MM.1S (cell line): ENCODE data around the gene TAAR2.

ENCODE experiments used
- DNase-seq: peaks from one replicate; pipeline ENCODE4 v3.0.0-alpha.2; 2015
- H2AFZ ChIP-seq: fragments of 300-600 bp; sonication (generic); 2 replicates; pipeline ENCODE4 v1.6.0; 2016; ENCODE audit warnings: antibody characterized with exemption, low read length
- H3F3A ChIP-seq: fragments of 300-600 bp; sonication (generic); 2 replicates; pipeline ENCODE4 v1.6.1; 2016; ENCODE audit warnings: mild to moderate bottlenecking, antibody characterized with exemption, low read length, moderate library complexity, mixed read lengths; ENCODE audit not compliant: insufficient read depth
- H3K27ac ChIP-seq: fragments of 300-600 bp; sonication (generic); 2 replicates; pipeline ENCODE4 v1.5.1; 2016; ENCODE audit warnings: mild to moderate bottlenecking, low read length
- H3K27me3 ChIP-seq: fragments of 300-600 bp; sonication (generic); replicated peaks from 2 replicates; pipeline ENCODE4 v1.6.0; 2016; ENCODE audit warnings: low read length; ENCODE audit not compliant: insufficient read depth
- H3K36me3 ChIP-seq: fragments of 300-600 bp; sonication (generic); replicated peaks from 2 replicates; pipeline ENCODE4 v1.6.1; 2016; ENCODE audit warnings: mild to moderate bottlenecking, low read length, mixed read lengths; ENCODE audit not compliant: insufficient read depth
- H3K4me1 ChIP-seq: fragments of 300-600 bp; sonication (generic); 2 replicates; pipeline ENCODE4 v1.6.1; 2016; ENCODE audit warnings: low read length, mixed read lengths
- H3K4me2 ChIP-seq: fragments of 300-600 bp; sonication (generic); 2 replicates; pipeline ENCODE4 v1.6.0; 2016; ENCODE audit warnings: low read depth, low read length
- H3K4me3 ChIP-seq: fragments of 300-600 bp; sonication (generic); 2 replicates; pipeline ENCODE4 v1.5.1; 2016; ENCODE audit warnings: low read length, mixed read lengths
- H3K79me2 ChIP-seq: fragments of 300-600 bp; sonication (generic); 2 replicates; pipeline ENCODE4 v1.6.1; 2016; ENCODE audit warnings: mixed run types, low read length, mixed read lengths
- H3K9ac ChIP-seq: fragments of 300-600 bp; sonication (generic); 2 replicates; pipeline ENCODE4 v1.6.1; 2016; ENCODE audit warnings: low read length, mixed read lengths
- H3K9me2 ChIP-seq: fragments of 300-600 bp; sonication (generic); replicated peaks from 2 replicates; pipeline ENCODE4 v1.6.1; 2016; ENCODE audit warnings: mild to moderate bottlenecking, low read length, mixed read lengths; ENCODE audit not compliant: insufficient read depth
- H3K9me3 ChIP-seq: fragments of 300-600 bp; sonication (generic); replicated peaks from 2 replicates; pipeline ENCODE4 v1.6.1; 2016; ENCODE audit warnings: mild to moderate bottlenecking, low read length, mixed read lengths; ENCODE audit not compliant: insufficient read depth
- H4K20me1 ChIP-seq: fragments of 300-600 bp; sonication (generic); 2 replicates; pipeline ENCODE4 v1.6.1; 2016; ENCODE audit warnings: mild to moderate bottlenecking, low read length, moderate library complexity, mixed read lengths; ENCODE audit not compliant: insufficient read depth
- CTCF ChIP-seq: fragments of 300-600 bp; sonication (generic); IDR thresholded peaks from 2 replicates; pipeline ENCODE4 v1.5.1; 2016; ENCODE audit warnings: antibody characterized with exemption, low read length, mixed read lengths
- EZH2 ChIP-seq: fragments of 300-600 bp; sonication (generic); optimal IDR thresholded peaks from 2 replicates; pipeline ENCODE3; 2017; ENCODE audit warnings: low read depth, mild to moderate bottlenecking, antibody characterized with exemption, low read length, mixed read lengths
- EZH2phosphoT487 ChIP-seq: fragments of 300-600 bp; sonication (generic); IDR thresholded peaks from 2 replicates; pipeline ENCODE4 v1.6.1; 2018; ENCODE audit warnings: antibody characterized with exemption, low read length

Gene TAAR2

GRCh38 chr6:132584698-132585097, 39.4 kb downstream of the TAAR2 start:
- H3K4me3 ChIP-seq: no peak overlapping the region
- H3K79me2 ChIP-seq: no peaks in the 10 kb centered on the region
- H3F3A ChIP-seq: no peaks in the 10 kb centered on the region
- no peak overlapping the region for H3K27ac ChIP-seq
- H3K4me2 ChIP-seq: no peak overlapping the region
- no peaks in the 10 kb centered on the region for H3K4me1 ChIP-seq
- no peaks in the 10 kb centered on the region for H3K36me3 ChIP-seq
- H2AFZ ChIP-seq: no peak overlapping the region
- no peaks in the 10 kb centered on the region for H4K20me1 ChIP-seq
- H3K9me2 ChIP-seq: no peaks in the 10 kb centered on the region
- no peaks in the 10 kb centered on the region for H3K27me3 ChIP-seq
- no peak for TF ChIP-seq CTCF
- no peak for TF ChIP-seq EZH2phosphoT487
- TF ChIP-seq EZH2: no peak
- no peaks in the 10 kb centered on the region for H3K9me3 ChIP-seq
- DNase-seq: no peak
- H3K9ac ChIP-seq: no peak overlapping the region

GRCh38 chr6:132571774-132572173, 52.3 kb downstream of the TAAR2 start:
- no peaks in the 10 kb centered on the region for H3K9me3 ChIP-seq
- no peaks in the 10 kb centered on the region for H3K79me2 ChIP-seq
- no peaks in the 10 kb centered on the region for H3K9me2 ChIP-seq
- TF ChIP-seq CTCF: no peak
- no peak for TF ChIP-seq EZH2phosphoT487
- TF ChIP-seq EZH2: no peak
- no peak overlapping the region for H3K4me2 ChIP-seq
- no peak overlapping the region for H3K27ac ChIP-seq
- no peaks in the 10 kb centered on the region for H3K27me3 ChIP-seq
- H3K4me1 ChIP-seq: no peaks in the 10 kb centered on the region
- H3F3A ChIP-seq: no peaks in the 10 kb centered on the region
- H3K9ac ChIP-seq: no peak overlapping the region
- H4K20me1 ChIP-seq: no peaks in the 10 kb centered on the region
- no peak overlapping the region for H2AFZ ChIP-seq
- H3K4me3 ChIP-seq: no peak overlapping the region
- no peaks in the 10 kb centered on the region for H3K36me3 ChIP-seq
- no peak for DNase-seq

GRCh38 chr6:132570221-132570777, 53.8 kb downstream of the TAAR2 start, which contains the start of gene TAAR6:
TSS of gene TAAR6 (plus strand) at chr6:132570322. CDS start at chr6:132570322, 0 bp downstream.
- no peaks in the 10 kb centered on the region for H3F3A ChIP-seq
- no peak within 1 kb of the TSS for H3K4me2 ChIP-seq
- H3K4me3 ChIP-seq: no peak within 1 kb of the TSS
- no peaks in the 10 kb centered on the region for H3K9me2 ChIP-seq
- no peak within 1 kb of the TSS for H3K27ac ChIP-seq
- H3K4me1 ChIP-seq: no peaks in the 10 kb centered on the region
- no peaks in the 10 kb centered on the region for H3K79me2 ChIP-seq
- no peak within 1 kb of the TSS for H3K9ac ChIP-seq
- no peaks in the 10 kb centered on the region for H3K36me3 ChIP-seq
- H2AFZ ChIP-seq: no peak within 1 kb of the TSS
- no peaks in the 10 kb centered on the region for H4K20me1 ChIP-seq
- no peak for DNase-seq
- no peaks in the 10 kb centered on the region for H3K27me3 ChIP-seq
- TF ChIP-seq EZH2phosphoT487 (no peak), CTCF (no peak), EZH2 (no peak)
- no peaks in the 10 kb centered on the region for H3K9me3 ChIP-seq
